Activated T-cell treated with anti-CD3 and anti-CD28 coated beads, Interleukin-2, amount 50 U/mL, for 24 hours (primary cell): ENCODE measurements around the gene IGF2R.

Source experiments
- DNase-seq: peaks from one replicate; pipeline ENCODE4 v3.0.0-alpha.2; 2020
- H3K27ac Mint-ChIP-seq: 2 replicates; pipeline ENCODE4 v1.8.0; 2020; ENCODE audit warnings: mild to moderate bottlenecking, mixed read lengths
- H3K27me3 Mint-ChIP-seq: 2 replicates; pipeline ENCODE4 v1.8.0; 2020; ENCODE audit warnings: mixed read lengths
- H3K36me3 Mint-ChIP-seq: 2 replicates; pipeline ENCODE4 v1.8.0; 2020; ENCODE audit warnings: low read depth, mixed read lengths
- H3K4me1 Mint-ChIP-seq: 2 replicates; pipeline ENCODE4 v1.8.0; 2020; ENCODE audit warnings: low read depth, mixed read lengths
- H3K4me3 Mint-ChIP-seq: 2 replicates; pipeline ENCODE4 v1.8.0; 2020; ENCODE audit warnings: mild to moderate bottlenecking, moderate library complexity, mixed read lengths
- H3K9me3 Mint-ChIP-seq: 2 replicates; pipeline ENCODE4 v1.8.0; 2020; ENCODE audit warnings: mixed read lengths

IGF2R gene

DNA sequence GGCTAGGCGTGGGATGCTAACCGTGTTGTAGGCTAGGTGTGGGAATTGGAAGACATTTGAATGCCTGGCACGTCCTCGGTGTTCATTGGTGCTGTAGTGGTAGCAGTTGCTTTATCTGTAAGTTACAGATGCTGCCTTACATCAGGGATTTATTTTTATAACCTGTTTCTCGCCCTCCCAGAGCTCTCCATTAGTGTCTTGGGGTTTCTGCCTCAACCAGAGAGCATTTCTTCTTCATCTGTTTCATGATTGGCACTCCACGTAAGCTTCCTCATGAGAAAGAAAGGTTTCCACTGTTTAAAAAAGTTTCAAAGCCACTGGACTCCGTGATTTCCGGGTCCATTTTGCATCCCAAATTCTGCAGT, 9.0 kb downstream of the IGF2R start:
- no peaks in the 10 kb centered on the region for H3K27me3 Mint-ChIP-seq
- peaks cover 21% of the 10 kb centered on the region for H3K36me3 Mint-ChIP-seq
- H3K4me3 Mint-ChIP-seq = peak overlapping the region; percentile 81
- H3K4me1 Mint-ChIP-seq = peaks cover 96% of the 10 kb centered on the region
- DNase-seq = no peak
- no peaks in the 10 kb centered on the region for H3K9me3 Mint-ChIP-seq
- H3K27ac Mint-ChIP-seq = peak overlapping the region; percentile 99

GRCh38 chr6:159978291-159979135, 9.6 kb downstream of the IGF2R start:
- H3K36me3 Mint-ChIP-seq = peaks cover 18% of the 10 kb centered on the region
- H3K4me3 Mint-ChIP-seq = peak overlapping the region; percentile 81
- H3K4me1 Mint-ChIP-seq = peaks cover 96% of the 10 kb centered on the region
- H3K27me3 Mint-ChIP-seq = no peaks in the 10 kb centered on the region
- H3K27ac Mint-ChIP-seq = peak overlapping the region; percentile 99
- DNase-seq = peak; percentile 60
- H3K9me3 Mint-ChIP-seq = no peaks in the 10 kb centered on the region

- no peaks in the 10 kb centered on the region for H3K9me3 Mint-ChIP-seq
- peak overlapping the region; percentile 99 for H3K27ac Mint-ChIP-seq
- peaks cover 96% of the 10 kb centered on the region for H3K4me1 Mint-ChIP-seq
Measured at GRCh38 chr6:159979136-159979874, 10.4 kb downstream of the IGF2R start.

GRCh38 chr6:159980474-159980873, 11.6 kb downstream of the IGF2R start:
- Mint-ChIP-seq H3K9me3 (no peaks in the 10 kb centered on the region), H3K4me1 (peaks cover 96% of the 10 kb centered on the region), H3K36me3 (peaks cover 7% of the 10 kb centered on the region), H3K27me3 (no peaks in the 10 kb centered on the region), H3K4me3 (peak overlapping the region; percentile 69), H3K27ac (peak overlapping the region; percentile 99)
- DNase-seq = no peak

More at GRCh38 chr6:159979136-159979874, 10.4 kb downstream of the IGF2R start:
- H3K27me3 Mint-ChIP-seq = no peaks in the 10 kb centered on the region
- DNase-seq = peak; percentile 73
- H3K4me3 Mint-ChIP-seq = peak overlapping the region; percentile 81
- H3K36me3 Mint-ChIP-seq = peaks cover 16% of the 10 kb centered on the region

GRCh38 chr6:159981071-159981402, 12.2 kb downstream of the IGF2R start:
- peaks cover 98% of the 10 kb centered on the region for H3K4me1 Mint-ChIP-seq
- peak overlapping the region; percentile 99 for H3K27ac Mint-ChIP-seq
- no peaks in the 10 kb centered on the region for H3K27me3 Mint-ChIP-seq
- no peak for DNase-seq
- H3K9me3 Mint-ChIP-seq = no peaks in the 10 kb centered on the region
- peak overlapping the region; percentile 69 for H3K4me3 Mint-ChIP-seq
- H3K36me3 Mint-ChIP-seq = peaks cover 8% of the 10 kb centered on the region

DNA sequence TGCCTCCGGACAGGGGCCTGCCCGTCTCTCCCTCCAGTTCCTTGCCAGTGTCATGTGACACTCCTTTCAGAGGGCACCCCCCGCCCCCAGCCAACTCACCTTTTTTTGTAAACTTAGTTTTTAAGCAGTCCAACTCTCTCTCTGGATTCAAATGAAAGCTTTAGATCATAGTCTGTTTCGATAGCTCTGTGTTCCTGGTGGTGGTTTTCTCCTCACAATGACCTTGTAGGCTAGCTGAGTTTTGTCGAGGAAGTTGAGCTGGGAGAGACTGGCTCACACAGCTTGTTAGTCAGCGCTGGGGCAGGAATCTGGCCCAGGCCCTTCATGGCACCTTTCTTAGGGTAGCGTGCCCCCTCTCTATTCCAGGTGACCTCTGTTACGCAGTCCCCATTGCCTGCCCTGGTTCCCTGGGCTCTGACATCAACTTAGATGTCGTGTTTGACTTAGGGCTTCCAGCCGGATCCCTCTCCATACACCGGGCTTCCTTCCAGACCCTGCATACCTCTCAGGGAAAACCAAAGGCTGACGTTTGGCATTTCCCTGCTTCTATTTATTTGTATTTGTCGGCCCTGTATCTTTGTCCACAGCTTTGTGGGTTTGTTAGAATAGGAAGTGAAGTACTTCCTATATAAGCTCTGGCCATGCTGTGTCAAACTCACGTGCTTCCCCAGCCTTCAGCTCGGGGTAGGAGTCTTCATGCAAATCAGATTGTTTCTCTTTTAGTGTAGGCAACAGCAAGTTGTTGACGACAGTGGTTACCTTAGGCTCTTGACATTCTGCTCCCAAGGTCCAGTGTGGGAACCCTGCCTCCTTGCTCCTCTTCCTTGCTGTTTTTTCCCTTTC, 12.7 kb downstream of the IGF2R start:
- Mint-ChIP-seq H3K4me1 (peaks cover 99% of the 10 kb centered on the region), H3K36me3 (peaks cover 8% of the 10 kb centered on the region), H3K27ac (peak overlapping the region; percentile 99), H3K27me3 (no peaks in the 10 kb centered on the region), H3K4me3 (peak overlapping the region; percentile 69), H3K9me3 (no peaks in the 10 kb centered on the region)
- peak; percentile 55 for DNase-seq

DNA sequence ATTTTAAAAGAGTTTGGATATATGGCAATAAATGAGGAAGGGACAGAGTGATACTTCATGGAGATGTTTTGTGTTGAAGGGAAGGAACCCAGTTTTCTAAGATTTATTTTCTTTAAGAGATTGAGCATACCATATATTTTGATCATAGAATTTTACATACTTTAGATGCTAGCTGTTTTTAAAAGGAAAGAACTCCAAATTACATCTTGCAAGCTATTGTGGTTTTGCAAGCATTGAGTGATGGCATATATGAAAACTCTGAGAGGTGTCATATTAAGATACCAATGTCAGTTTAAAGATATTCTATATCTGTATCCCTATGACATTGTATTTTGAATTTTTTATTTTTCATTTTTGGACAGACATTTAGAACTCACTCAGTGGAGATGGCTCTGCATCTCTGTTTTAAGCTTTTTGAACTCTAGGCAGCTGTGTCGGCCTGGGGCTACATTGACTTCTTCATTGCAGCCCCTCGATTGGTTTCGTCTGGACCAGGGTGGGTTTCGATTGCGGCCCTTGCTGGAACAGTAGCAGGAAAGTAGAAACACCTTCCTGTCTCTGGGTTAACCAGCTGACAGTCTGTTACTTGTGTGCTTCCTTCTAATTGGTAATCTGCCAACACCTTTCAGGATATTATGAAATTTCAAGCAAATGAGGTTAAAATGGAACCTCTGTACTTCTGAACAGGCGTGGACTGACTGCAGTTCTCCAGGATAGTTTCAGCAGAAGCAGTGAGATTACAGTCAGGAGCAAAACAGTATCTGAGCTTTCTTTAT, 14.0 kb downstream of the IGF2R start:
- no peaks in the 10 kb centered on the region for H3K9me3 Mint-ChIP-seq
- DNase-seq = no peak
- peak overlapping the region; percentile 99 for H3K27ac Mint-ChIP-seq
- peaks cover 8% of the 10 kb centered on the region for H3K36me3 Mint-ChIP-seq
- H3K4me1 Mint-ChIP-seq = peaks cover 95% of the 10 kb centered on the region
- peak overlapping the region; percentile 69 for H3K4me3 Mint-ChIP-seq
- H3K27me3 Mint-ChIP-seq = no peaks in the 10 kb centered on the region

DNA sequence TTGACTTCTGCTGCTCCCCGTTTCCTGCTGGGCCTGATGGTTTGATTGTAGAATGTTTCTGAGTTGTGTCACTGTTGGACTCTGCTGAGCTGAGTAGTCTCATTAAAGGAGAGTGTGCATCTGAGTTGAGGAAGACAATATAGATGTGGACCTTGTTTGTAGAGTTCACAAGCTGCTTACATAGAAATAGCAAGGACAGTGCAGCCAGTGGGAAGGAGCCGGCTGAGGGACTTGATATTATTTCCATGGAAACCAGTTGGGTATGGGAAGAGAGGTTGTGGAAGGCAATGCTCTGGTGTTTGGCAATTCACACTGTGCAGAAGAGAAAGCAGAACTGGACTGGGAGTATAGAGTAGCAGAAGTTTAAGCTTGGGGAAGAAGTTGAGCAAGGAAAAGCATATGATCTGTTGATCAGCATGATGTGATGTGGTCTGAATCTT, 14.8 kb downstream of the IGF2R start:
- peak overlapping the region; percentile 99 for H3K27ac Mint-ChIP-seq
- DNase-seq = no peak
- peaks cover 93% of the 10 kb centered on the region for H3K4me1 Mint-ChIP-seq
- H3K4me3 Mint-ChIP-seq = peak overlapping the region; percentile 69
- H3K36me3 Mint-ChIP-seq = peaks cover 11% of the 10 kb centered on the region
- H3K9me3 Mint-ChIP-seq = no peaks in the 10 kb centered on the region
- H3K27me3 Mint-ChIP-seq = no peaks in the 10 kb centered on the region

- no peaks in the 10 kb centered on the region for H3K9me3 Mint-ChIP-seq
- no peaks in the 10 kb centered on the region for H3K27me3 Mint-ChIP-seq
- H3K36me3 Mint-ChIP-seq = peaks cover 15% of the 10 kb centered on the region
- no peak overlapping the region for H3K4me3 Mint-ChIP-seq
- H3K27ac Mint-ChIP-seq = peak overlapping the region; percentile 99
- no peak for DNase-seq
- H3K4me1 Mint-ChIP-seq = peaks cover 93% of the 10 kb centered on the region
Measured at GRCh38 chr6:159984268-159984786, 15.4 kb downstream of the IGF2R start.

GRCh38 chr6:159985296-159985945, 16.5 kb downstream of the IGF2R start:
- DNase-seq = no peak
- Mint-ChIP-seq H3K27ac (peak overlapping the region; percentile 55), H3K4me1 (peaks cover 93% of the 10 kb centered on the region), H3K27me3 (no peaks in the 10 kb centered on the region), H3K9me3 (no peaks in the 10 kb centered on the region), H3K4me3 (no peak overlapping the region), H3K36me3 (peaks cover 12% of the 10 kb centered on the region)

DNA sequence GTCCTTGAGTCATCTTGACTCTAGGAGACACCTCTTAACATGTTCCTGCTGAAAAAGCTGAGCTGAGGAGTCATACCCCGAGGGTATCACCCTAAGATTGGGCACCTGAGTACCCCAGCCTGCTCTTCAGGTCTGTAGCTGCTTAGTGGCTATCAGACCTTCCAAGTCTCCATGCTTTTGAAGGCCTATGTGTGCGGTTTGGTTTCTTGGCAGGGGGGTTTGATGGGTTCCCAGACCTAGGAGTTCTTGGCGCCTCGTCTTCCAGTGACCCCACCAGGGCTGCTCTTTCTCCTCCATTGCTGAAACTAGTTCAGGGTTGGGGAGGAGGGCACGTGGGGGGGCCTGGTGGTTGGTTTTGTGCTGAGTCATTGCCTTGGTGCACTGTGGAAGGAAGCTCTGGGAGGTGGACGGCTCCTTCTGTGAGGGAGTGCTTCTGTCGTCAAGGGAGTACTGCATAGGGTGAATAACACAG, 20.1 kb downstream of the IGF2R start:
- H3K36me3 Mint-ChIP-seq = peaks cover 46% of the 10 kb centered on the region
- H3K4me1 Mint-ChIP-seq = peaks cover 87% of the 10 kb centered on the region
- H3K4me3 Mint-ChIP-seq = no peak overlapping the region
- no peaks in the 10 kb centered on the region for H3K27me3 Mint-ChIP-seq
- H3K27ac Mint-ChIP-seq = peak overlapping the region; percentile 84
- H3K9me3 Mint-ChIP-seq = peaks cover 1% of the 10 kb centered on the region
- no peak for DNase-seq

DNA sequence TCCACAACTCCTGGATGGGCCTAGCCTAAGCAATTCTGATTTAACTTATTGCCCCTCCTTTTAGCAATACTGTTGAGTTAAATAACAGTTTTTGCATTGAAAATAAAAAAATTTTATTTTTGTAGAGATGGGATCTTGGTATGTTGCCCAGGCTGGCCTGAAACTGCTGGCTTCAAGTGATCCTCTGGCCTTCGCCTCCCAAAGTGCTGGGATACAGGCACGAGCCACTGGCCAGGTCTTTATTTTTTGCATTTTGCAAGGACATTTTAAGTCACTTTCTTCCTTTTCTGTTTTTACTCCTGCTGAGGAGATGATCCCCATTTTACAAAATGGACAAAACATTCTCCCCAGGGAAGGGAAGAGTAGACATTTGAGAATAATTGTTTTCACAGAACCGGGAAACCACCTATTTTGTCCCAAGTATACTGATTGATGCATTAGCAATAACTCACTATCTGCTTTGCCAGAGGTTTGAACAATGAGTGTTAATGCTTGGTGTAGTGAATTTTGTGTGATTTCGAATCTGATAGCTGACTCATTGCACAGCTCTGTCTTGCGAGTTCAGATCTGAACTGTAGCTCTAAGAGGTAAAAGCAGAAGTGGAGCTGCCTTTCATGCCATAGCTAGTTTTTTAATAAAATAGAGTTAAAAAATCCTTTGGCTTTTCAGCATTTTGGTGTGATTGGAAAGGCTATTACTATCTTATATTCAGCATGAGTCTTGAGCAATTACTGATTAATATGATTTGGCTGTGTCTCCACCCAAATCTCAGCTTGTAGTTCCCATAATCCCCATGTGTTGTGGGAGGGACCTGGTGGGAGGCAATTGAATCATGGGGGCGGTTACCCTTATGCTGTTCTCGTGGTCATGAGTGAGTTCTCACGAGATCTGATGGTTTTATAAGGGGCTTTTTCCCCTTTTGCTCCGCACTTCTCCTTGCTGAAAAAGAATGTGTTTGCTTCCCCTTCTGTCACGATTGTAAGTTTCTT, 20.9 kb downstream of the IGF2R start:
- Mint-ChIP-seq H3K9me3 (peaks cover 9% of the 10 kb centered on the region), H3K36me3 (peaks cover 53% of the 10 kb centered on the region), H3K27ac (peak overlapping the region; percentile 84), H3K27me3 (no peaks in the 10 kb centered on the region), H3K4me1 (peaks cover 88% of the 10 kb centered on the region), H3K4me3 (peak overlapping the region; percentile 20)
- DNase-seq = no peak
